DMS153 treated with DMSO at 0.1 percent for 48 hours (cell line): ENCODE measurements around the gene RNU7-1.

ENCODE experiments used
- DNase-seq: peaks from one replicate; lab custom pipeline; 2025; ENCODE audit not compliant: unreplicated experiment; lab: John Stamatoyannopoulos, UW

RNU7-1 gene

DNA sequence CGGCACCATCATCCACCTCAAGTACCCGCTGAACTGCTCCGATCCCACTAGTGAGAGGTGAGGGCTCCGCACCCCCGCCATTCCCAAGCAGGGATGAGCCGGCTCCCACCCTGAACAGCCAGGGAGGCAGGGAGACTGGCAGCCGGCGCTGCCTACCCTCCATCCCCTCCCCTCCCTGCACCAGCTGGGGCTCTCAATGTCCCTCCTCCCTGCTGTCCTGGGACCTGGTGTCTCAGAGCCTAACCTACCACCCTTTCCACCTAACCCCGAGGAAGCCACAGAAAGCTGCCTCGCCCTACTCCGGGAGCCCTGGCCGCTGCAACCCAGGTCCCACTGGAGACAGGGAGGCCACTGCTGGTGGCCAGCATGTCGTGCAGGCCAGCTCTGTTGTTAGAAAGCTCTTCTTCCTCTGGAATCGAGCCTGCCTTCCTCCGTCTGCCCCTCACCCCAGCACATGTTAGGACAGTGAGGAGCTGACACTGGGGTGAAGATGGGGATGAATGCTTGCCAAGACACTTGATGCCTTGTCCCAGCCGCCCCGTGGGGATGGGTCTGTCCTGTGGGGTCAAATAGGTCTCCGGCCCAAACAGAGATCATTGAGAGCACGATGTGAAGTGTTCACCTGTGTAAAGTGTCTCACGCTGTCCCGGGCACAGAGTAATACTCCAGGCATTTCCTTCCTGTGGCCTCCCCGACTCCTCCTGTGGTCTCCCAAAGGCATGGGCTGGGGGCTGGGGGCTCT, 8.7 kb downstream of the RNU7-1 start:
- no peak for DNase-seq

GRCh38 chr12:6952863-6953441, 9.3 kb downstream of the RNU7-1 start:
- no peak for DNase-seq

GRCh38 chr12:6953442-6954315, 10.1 kb downstream of the RNU7-1 start:
- no peak for DNase-seq

DNA sequence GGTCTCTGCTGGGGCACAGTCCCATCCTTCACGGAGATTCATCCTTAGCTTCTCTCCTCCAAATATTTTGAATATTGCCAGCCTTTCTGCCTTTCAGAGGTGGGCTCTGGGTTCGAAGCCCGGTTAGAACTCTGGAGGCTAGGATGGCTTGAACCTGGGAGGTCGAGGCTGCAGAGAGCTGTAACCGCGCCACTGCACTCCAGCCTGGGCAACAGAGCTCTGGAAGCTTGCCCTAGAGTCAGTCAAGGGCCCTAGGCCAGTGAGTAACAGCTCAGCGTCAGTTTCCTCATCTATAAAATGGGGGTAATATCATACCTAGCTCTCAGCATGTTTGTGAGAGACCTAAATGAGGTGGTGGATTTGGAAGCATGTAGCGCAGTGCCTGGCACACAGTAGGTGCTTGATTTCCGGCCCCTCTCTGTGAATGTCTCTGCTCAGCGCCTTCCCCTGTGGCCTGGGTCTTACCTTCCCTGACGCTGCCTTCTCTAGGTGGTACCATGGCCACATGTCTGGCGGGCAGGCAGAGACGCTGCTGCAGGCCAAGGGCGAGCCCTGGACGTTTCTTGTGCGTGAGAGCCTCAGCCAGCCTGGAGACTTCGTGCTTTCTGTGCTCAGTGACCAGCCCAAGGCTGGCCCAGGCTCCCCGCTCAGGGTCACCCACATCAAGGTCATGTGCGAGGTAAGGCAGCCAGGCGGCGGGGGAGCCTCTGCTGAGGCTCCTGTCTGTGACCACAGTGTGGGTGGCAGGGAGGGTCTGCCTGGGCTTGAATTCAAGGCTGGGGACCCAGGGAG, 10.9 kb downstream of the RNU7-1 start:
- DNase-seq = no peak

DNA sequence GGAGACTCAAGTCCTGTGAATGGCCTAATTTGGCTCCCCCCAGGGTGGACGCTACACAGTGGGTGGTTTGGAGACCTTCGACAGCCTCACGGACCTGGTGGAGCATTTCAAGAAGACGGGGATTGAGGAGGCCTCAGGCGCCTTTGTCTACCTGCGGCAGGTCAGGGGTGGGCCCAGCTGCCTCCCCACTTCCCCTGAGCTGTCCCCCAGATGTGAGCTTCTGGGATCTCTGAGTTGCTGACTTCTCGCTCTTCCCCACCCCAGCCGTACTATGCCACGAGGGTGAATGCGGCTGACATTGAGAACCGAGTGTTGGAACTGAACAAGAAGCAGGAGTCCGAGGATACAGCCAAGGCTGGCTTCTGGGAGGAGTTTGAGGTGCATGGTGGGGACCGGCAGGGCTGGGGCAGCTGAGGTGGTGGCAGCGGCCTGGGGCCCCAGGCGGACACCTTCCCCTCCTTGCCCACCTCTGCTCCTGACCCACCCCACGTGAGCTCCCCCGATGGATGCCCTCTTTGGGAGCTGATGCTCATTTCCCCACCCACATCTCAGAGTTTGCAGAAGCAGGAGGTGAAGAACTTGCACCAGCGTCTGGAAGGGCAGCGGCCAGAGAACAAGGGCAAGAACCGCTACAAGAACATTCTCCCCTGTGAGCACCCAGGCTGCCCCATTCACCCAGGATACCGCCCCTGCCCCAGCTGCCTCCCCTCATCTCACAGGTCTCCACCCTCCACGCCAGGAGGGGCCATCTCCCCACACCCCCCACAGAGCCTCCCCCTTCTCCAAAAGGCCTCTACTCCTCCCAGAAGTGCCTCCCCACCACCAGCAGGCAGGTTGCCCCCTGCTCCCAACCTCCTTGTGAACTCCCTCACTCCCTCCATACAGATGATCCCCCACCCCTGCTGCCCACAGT, 11.7 kb downstream of the RNU7-1 start:
- no peak for DNase-seq

DNA sequence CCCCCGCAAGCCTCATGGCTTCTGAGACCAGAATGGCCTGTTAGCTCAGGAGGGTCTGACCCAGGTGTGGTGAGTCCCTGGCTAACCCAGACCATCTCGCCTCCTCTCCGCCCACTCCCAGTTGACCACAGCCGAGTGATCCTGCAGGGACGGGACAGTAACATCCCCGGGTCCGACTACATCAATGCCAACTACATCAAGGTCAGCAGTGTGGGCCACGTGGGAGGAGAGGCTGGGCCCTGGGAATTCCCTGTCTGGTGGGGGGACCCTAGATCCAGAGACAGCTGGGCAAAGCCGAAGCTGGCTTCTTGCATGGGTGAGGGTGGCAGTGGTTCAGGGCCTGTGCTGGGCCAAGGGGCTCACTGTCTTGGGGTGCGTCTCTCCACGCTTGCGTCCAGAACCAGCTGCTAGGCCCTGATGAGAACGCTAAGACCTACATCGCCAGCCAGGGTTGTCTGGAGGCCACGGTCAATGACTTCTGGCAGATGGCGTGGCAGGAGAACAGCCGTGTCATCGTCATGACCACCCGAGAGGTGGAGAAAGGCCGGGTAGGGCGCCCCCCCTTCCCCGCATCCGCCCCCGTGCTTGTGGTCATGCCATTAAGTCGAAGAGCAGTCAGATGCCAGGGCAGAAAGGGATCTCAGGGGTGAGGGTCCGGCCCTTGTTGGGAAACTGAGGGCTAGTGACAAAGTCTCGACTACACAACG, 12.6 kb downstream of the RNU7-1 start:
- no peak for DNase-seq

- no peak for DNase-seq
Observed at GRCh38 chr12:6957151-6957701, 13.6 kb downstream of the RNU7-1 start.

GRCh38 chr12:6957741-6958608, 14.4 kb downstream of the RNU7-1 start:
- no peak for DNase-seq

GRCh38 chr12:6958609-6959057, 15.0 kb downstream of the RNU7-1 start:
- DNase-seq = no peak

GRCh38 chr12:6959058-6959804, 15.6 kb downstream of the RNU7-1 start:
- DNase-seq = no peak

GRCh38 chr12:6959805-6960592, 16.4 kb downstream of the RNU7-1 start:
- DNase-seq = no peak

DNA sequence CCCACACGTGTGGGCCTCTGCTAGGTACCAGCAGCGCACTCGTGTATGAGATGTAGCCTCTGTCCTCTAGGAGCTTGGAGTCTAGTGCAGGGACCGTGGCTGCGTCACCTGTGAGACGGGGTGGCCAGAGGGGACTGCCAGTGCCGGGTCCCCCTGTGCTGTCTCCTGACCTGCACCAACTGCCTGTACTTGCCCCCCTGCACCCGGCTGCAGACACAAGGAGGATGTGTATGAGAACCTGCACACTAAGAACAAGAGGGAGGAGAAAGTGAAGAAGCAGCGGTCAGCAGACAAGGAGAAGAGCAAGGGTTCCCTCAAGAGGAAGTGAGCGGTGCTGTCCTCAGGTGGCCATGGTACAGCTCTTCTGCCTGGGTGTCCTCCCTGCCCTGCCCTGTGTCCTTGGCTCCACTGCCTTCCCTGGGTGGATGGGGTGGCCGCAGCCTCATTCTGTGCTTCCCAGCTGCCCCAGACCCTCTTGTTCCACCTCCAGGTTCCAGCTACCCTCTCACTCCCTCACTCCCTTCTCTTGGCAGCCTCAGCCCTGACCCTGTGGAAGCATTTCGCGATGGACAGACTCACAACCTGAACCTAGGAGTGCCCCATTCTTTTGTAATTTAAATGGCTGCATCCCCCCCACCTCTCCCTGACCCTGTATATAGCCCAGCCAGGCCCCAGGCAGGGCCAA, 17.1 kb downstream of the RNU7-1 start:
- DNase-seq = no peak

DNA sequence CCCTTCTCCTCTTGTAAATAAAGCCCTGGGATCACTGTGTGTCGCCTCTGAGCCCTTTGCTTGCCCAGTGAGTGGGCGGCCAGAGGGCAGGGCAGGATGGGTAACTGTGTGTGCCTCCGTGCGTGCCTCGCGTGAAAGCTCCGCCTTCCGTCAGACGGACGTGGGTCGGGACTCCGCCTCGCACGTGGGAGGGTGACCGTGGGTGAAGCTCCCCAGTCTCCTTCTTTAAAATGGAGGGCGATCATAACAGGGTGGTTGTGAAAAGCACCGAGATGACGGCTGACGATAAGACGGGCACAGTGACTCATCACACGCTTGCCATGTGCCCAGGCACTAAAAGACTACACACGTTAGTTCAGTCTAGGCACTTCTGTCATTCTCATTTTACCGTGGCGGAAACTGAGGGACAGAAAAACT, 17.7 kb downstream of the RNU7-1 start:
- peak; percentile 34 for DNase-seq

DNA sequence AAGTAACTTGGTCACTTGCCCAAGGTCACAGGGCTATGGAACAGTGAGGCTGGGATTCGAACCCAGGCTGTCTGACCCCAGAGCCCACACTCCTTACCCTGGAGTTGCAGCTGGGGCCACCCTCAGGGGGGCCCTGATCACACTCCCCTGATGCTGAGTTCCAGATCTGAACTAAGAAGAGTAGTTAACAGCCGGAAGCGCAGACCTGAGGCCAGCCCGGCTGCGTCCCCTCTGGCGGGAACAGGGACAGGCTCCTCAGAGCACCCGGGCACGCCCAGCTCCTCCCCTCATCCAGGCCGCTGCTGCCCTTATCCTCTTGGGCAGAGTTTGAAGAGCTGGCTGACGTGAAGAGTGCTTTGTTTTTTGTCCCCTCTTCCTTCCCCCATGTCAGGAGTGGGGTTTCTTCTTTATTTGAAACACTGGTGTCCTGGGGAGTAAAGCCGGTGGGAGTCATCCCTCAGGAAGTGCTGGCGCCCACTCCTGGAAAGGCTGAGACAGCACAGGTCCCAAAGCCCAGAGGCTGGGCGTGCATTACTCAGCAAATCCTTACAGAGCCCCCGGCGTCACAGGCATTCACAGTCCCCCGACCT, 18.2 kb downstream of the RNU7-1 start:
- peak; percentile 78 for DNase-seq

DNA sequence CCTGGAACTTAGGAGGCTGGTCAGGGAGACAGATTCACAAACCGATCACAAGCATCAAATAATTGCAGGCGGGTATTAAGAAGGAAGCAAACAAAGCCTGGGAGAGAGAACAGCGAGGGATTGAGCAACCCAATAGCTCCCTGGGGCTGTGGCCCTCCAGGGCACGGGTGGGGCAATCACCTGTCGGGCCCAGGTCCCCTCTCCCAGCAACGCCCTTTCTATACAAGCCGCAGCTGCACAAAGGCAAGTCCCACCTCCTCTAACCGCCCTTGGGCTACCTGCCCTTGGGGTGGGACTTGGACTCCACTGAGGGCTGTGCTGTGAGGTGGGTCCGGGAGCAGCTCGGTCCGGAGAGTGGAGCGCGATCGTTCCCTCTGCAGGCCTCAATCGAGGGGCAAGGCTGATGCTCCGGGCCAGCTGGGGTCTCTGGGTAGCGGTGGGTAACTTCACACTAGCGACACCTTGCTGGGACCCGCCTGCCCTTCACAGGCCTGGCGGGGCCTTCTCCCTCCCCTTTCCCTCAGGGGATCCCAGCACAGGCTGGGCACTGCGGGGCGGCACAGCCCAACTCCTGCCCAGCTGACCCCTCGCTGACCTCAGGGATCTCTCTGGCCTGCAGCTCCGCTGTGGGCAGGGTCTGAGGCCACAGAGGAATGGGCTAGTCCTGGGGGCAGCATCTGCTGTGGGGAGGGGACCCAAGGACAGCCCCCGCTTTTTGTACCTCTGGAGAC, 18.8 kb downstream of the RNU7-1 start:
- peak; percentile 78 for DNase-seq
